Kidney capillary endothelial cell (primary cell): ENCODE measurements around the gene EPS15.
"Not testable (repeated sequence)": the region's sequence is repeated elsewhere in the genome, so short reads cannot be mapped to it uniquely, and the experiment has no call there.

ENCODE experiments used
- DNase-seq: peaks from one replicate; pipeline ENCODE4 v3.0.0-alpha.2; 2018; ENCODE audit warnings: low spot score

EPS15 gene

DNA sequence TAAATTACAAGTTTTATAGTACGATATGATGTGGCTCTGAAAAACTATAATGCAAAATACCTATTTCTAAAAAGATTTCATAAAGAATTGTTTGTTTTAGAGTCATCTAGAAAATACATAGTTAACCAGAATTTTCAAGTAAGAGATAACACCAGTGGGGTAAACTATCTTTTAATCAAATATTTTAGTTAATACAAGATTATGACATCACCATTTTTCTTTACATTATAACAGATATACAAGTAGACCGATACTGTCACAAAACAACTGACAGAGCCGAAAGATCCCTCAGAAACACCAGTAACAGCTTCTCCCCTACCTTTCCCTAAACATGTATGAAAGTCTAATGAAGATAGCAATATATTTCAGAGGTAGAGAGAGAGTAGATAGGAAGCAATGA, 54.2 kb downstream of the EPS15 start:
- DNase-seq: no peak

DNA sequence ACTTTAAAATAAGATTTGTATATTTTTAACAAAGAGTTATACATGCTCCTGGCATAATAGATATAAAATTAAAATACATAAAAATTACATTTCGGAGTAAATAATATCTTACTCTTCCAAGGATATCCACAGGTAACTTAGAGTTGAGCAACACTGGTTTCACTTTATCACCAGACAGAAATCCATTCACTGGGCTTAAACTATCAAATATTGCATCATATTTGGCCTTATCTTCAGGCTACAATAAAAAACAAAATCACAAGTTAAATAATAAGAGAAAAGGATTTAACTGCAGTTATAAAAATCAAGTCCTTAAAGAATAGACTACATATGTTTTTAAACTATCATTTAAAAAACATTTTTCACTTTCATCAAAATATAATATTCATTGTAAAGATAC, 55.5 kb downstream of the EPS15 start:
- DNase-seq: no peak

DNA sequence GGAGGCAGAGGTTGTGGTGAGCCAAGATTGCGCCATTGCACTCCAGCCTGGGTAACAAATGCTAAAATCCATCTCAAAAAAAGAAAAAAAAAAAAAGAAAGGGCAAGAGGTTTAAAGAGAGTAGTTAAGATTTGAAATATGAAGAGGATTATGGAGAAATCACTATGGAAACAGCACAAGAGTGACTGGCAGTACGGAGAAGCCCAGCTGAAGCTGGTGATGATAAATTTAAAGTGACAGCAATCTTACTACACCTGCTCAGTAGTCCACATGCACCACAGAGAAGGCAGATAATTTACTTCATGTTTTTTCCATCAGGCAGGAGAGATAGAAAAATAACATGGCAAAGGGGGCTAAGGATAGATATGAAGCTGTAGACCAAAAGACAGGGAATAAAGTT, 56.8 kb downstream of the EPS15 start:
- not testable (repeated sequence) for DNase-seq

DNA sequence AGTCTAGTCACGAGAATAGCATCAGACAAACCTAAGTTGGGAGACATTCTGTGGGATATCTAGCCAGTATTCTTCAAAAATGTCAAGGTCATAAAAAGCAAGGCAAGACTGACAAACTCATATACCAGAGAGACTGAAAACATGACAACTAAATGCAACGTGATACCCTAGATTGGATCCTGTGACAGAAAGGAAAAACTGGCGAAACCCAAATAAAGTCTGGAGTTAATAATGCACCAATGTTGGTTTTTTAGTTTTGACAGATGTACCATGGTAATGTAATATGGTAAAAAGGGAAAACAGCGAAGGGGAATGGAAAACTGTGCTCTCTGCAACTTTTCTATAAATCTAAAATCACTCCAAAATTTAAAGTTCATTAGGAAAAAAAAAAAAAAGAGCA, 64.5 kb downstream of the EPS15 start:
- DNase-seq: no peak

DNA sequence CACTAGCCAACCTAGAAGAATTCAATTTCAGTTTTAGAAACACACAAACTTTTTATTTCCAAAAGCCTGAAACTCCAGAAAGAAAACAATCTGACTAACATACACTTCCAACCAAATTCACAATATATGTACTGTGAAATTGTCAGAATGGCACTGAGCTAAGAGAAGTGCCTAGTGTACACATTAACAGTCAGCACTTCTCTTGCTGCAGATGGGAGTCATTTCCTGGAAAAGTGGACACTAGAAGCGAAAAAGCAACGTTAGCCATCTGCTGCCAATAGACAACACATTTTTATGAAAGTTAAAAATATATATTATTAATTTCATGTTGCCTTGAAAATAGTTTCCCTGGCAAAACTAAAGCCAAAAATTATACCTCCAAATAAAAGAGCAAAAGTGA, 66.1 kb downstream of the EPS15 start:
- no peak for DNase-seq

DNA sequence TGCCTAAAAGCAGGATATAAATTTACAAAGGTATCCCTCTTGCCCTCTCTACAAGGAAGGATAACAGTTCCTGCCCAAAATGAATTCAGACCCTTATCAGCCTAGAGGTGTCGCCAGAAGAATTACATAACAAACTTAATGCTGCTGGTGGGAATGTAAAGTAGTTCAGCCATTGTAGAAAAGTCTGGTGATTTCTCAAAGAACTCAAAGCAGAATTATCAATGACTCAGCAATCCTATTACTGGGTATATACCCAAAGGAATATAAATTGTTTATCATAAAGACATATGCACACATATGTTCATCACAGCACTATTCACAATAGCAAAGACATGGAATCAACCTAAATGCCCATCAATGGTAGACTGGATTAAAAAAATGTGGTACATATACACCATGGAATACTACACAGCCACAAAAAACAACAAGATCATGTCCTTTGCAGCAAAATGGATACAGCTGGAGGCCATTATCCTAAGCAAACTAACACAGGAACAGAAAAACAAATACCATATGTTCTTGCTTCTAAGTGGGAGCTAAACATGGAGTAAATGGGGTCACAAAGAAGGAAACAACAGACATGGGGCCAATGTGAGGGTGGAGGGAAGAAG, 70.1 kb downstream of the EPS15 start:
- DNase-seq: not testable (repeated sequence)

DNA sequence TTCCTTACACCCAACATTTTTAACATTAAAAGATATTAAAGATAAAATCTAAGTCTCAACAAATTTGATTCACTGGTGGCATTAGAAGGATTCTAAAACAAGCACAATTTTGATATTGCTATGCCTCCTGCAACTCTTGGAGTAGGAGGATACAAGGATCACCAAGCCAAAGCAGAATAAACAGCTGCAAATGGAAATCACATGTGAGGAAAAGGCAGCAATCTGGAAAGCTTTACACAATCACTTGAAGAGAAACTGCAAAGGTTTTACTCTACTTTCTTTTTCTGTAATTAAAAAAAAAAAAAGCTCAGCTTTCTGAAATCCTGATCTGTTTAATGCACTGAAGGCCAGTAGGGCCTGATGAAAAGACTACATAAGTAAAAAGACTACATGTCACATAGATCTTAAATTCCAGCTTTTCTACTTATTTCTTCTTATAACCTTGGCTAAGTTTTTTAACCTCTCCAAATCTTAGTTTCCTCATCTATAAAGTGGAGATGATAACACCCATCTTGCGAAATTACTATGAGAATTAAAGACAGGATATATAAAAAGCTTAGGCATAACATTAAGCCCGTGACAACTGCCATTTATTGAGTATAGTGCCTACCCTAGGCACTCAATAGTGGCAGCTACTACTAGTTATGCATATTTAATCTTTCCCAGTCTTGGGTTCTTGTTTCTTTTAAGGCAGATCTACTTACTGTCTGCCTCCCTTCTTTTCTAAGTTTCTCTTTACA, 73.5 kb downstream of the EPS15 start:
- no peak for DNase-seq

DNA sequence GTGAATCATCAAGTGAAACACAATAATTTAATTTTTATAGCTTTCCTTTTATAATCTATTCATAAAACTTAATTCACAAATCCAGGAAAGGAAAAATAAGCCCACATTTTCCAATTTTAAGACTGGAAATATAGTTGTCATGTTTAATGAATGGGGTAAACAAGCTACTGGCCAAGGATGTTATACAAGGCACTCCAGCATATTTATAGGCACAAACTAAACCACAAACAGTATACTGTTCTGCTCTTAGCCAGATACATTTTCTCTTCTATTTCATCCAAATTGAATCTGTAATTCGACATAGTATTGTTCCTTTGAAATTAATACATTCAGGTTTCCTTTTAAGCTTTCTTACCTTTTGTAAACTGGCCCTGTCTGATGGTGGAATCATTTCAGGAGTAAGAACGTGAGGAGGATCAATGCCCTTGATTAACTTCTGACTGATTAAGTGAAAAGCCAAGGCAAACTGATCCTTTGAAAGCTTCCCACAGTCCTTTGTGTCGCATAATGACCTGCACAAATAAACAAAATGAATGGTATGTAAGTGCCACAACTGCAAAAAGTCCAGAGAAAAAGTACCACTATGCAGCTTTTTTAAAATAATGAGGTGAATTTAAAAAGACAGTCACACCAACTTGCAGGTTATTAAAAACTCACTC, 74.4 kb downstream of the EPS15 start:
- DNase-seq: no peak

DNA sequence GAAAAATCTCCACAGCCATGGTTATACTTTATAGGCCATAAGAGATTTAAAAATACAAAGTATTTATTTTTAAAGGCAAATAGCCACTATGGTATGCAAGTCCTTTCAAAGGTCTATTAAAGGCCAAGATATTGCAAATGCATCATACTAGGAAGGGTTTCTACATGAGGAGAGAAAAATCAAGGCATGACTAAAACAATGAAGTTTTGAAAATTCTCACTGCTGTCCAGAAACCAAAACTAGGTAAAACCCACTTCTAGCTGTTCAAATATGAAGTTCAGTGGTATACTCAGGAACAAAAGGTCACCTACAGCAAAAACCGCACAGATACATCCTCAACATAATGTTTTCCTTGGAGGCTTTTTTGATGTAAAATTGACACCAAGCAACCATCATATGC, 75.0 kb downstream of the EPS15 start:
- DNase-seq: no peak

DNA sequence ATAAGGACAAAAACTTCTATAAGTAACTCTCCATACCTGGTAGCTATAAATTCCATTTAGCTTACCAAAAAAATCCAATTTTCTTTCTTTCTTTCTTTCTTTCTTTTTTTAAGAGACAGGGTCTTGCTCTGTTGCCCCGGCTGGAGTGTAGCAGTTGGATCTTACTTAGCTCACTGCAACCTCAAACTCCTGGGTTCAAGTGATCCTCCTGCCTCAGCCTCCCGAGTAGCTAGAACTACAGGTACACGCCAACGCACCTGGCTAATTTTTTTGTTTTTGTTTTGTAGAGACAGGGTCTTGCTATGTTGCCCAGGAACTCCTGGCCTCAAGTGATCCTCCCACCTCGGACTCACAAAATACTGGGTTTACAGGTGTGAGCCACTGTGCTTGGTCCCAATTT, 75.5 kb downstream of the EPS15 start:
- no peak for DNase-seq

DNA sequence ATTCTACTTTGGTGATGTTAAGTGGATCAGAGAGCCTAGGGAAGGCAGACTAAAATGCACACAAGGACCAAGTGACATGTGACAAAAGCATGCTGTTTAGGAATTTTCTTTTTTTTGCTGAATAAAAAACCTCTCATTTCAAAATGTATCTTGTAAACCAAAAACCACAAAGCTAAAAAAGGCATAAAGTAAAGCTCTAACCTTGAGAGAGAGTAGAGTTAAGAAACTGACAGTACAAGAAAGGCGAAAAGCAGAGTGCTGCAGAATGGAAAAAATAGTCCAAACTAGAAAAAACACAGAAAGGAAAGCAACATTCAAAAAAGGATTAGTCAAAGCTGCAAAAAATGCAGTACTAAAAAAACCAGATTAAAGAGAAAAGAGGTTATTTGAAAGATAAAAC, 76.5 kb downstream of the EPS15 start:
- no peak for DNase-seq

DNA sequence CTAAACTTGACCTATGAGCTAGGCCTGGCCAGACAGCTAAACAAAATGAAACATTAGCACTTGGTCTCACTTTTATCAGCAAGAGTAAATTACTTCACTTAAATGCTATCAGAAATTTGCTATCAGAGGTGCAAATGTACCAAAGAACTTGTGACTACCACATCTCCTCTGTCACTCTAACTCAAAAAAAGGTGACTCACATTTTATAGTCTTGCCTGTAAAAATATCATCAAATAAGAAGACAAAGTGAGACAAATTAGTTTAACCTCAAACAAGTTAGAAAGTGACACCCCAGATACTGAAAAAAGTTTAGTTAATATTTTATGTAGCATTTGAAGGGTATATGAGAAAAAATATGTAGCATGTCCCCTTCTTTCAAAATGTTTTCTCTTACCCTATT, 76.9 kb downstream of the EPS15 start:
- DNase-seq: no peak

DNA sequence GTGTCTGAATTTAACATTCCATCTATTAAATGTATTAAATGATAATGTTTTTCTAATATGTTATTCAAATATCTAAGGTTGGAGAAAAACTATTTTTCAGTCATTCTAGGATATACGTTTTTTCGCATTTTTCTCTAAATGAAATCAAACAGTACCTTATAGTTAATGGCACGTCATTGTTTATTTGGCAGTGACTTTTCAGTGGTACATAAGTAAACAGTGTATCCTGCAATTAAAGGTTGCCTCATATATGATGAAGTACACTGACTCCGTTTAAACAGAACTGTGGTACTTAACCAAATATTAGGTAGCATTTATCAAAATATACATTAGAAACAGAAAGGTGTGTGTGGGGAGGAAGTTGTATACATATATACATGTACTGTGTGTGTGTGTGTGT, 79.2 kb downstream of the EPS15 start:
- DNase-seq: no peak

DNA sequence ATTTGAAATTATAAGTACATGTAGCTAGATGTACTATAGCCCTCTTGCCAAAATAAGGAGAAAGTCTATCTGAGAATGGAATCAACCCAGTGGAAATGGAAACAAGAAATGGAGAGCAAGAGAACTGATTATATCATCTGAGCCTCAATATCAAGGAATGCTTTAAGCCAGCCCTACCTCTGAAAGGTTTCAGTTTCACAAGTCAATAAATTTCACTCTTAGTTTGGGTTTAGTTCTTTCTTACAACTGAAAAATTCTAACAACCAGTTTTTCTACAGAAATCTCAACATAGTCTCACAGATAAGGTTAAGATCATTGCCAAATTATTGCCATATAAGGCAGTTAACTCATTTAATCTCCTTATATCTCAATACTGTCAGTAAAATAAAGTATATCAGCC, 80.0 kb downstream of the EPS15 start:
- DNase-seq: no peak

DNA sequence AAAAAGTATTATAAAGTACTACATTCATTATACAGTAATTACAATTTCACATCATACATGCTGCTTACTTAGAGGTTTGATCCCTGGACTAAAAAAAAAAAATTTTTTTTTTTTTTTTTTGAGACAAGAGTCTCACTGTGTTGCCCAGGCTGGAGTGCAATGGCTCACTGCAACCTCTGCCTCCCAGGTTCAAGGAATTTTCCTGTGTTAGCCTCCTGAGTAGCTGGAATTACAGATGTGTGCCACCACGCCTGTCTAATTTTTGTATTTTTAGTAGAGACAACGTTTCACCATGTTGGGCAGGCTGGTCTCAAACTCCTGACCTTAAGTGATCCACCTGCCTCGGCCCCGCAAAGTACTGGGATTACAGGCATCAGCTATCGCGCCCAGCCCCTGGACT, 81.7 kb downstream of the EPS15 start:
- not testable (repeated sequence) for DNase-seq

DNA sequence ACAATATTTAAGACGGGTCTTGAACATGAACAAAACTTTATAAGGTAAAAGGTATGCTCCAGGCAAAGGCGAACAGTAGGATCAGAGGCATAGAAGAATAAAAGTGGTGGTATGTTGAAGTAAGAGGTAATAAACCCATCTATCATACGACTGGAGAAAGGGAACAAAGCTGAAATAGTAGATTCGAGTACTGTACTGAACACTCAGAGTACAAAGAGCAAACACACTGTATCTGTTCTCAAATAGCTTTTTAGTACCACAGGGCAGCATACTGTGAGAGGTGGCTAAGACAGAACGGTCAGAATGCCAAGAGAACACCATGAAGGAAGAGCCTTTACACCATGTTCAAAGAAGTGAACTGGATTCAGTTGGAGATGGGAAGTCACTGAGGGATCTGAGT, 83.2 kb downstream of the EPS15 start:
- DNase-seq: no peak

DNA sequence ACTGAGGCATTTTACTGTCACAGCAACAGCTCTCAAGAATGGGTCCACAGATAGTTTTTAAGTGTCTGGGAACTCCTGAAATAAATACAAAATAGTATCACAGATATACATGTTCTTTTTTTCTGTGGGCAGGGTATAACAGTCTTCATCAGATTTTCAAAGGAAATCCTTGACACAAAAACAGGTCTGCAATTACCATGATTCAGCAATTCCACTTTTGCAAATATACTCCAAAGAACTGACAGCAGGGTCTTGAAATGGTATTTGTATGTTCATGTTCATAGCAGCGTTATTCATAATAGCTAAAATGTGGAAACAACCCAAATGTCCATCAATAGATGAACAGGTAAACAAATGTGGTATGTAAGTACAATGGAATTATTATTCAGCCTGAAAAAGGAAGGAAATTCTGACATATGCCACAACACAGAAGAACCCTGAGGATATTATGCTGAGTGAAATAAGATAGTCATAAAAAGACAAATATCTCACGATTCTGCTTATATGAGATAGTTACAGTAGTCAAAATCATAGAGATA, 85.0 kb downstream of the EPS15 start:
- DNase-seq: no peak

DNA sequence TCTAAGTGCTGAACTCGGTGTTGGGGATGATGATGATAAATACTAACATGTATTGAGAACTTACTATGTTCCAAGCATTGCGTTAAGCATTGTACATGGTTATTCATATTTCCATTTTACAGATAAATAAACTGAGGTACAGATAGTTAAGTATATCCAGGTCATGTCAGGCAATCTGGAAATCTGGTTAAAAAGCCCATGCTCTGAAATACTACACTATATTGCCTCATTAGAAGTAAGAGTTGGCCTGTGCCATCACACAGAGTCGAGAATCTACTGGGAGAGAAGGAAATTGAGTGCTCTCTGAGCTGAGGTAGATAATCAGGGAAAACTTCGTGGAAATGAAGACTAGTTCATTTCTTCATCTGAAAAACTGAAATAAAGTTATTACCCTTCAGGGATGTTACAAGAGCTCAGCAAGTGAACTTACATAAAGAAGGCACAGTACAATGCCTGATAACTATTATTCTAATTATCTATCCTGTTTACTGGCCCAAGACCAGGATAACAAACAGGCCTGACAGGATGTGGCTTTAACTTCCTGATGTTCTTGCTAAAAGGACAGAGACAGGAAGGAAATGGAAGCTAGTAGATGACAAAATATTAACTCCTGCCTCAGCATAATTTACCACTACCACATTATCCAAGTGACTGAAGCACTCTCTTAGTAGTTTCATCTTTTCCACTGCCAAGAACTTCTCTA, 85.6 kb downstream of the EPS15 start:
- peak; percentile 16 for DNase-seq

DNA sequence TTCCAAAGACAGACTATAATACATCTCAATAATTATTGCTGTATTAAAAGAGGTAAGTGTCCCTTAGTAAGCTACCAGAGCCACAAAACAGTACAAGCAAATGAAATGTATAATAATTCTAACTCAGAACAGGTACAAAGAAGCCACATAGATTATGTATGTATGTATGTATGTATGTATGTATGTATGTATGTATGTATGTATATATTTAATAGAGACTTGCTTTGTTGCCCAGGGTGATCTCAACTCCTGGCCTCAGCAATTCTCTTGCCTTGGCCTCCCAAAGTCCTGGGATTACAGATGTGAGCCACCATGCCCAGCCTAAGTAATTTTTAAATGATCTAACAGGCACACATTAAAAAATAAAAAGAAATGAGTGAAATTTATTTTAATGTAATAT, 86.9 kb downstream of the EPS15 start:
- no peak for DNase-seq

DNA sequence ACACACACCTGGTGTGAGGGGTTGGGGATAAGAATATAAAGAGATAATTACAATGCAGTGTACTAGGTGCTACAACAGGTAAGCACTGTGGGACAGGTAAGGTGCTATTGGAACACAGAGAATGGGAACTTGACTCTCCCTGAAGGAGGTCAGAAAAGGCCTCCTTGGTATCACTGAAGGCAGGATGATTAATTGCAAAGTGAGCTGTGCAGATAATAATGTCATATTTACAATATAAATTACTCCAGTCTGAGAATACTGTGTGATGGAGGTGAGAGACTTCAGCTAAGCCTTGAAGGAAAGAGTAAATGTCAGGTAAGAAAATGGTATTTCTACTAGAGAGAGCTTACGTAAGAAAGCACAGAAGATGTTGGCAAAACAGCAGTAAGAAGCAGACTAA, 91.6 kb downstream of the EPS15 start:
- no peak for DNase-seq

DNA sequence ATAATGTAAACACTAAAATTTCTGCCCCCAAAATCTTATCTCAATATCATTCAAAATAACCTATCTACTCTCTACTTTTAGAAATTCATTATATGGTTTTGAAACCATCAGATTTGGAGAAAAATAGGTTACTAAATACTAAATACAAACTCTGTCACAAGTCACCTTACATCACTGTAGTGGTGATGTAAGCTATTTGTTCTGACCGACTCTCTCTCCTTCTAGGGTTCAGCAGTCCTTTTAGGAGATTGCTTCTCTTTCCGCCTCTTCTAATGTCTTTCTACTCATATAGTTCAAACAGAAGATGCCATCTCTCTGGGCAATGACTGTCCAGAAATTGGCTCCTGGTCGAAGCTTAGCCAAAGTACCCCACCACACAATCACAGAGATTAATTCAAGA, 93.1 kb downstream of the EPS15 start:
- no peak for DNase-seq

DNA sequence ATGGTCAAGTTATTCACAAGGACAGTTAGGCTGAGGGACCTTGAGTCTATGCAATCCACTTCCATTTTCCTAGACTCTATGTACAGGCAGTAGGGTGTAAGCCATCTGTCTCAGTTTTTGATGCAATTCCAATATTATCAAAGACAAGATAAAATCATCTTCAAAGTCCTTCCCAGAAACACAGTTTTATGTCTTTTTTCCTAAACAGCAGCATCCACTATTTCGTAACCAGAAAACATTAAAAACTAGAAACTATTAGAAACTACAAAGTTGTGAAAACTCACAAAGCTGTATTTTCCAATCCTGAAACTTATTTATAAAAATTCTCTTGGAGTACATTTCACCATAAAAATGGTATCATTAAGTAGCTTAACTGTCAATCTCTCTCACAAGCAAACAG, 93.8 kb downstream of the EPS15 start:
- DNase-seq: no peak
